Stimulated activated naive CD8-positive, alpha-beta T cell treated with anti-CD3 and anti-CD28 coated beads, Interleukin-15, Interleukin-2, amounts not matched to agents 100 ng/mL and 50 ng/mL, for 24 hours (primary cell): Measurements from ENCODE around the gene MAP3K2.
A peak's percentile ranks its signal among the peaks of the same experiment; 100 is the strongest.

Experiments
- H3K27ac Mint-ChIP-seq: one replicate; pipeline ENCODE4 v1.8.0; 2021; ENCODE audit warnings: mild to moderate bottlenecking, mixed read lengths
- H3K27me3 Mint-ChIP-seq: one replicate; pipeline ENCODE4 v1.8.0; 2021; ENCODE audit warnings: mixed read lengths
- H3K36me3 Mint-ChIP-seq: one replicate; pipeline ENCODE4 v1.8.0; 2021; ENCODE audit warnings: low read depth, mixed read lengths
- H3K4me1 Mint-ChIP-seq: one replicate; pipeline ENCODE4 v1.8.0; 2021; ENCODE audit warnings: low read depth, mixed read lengths
- H3K4me3 Mint-ChIP-seq: one replicate; pipeline ENCODE4 v1.8.0; 2021; ENCODE audit warnings: mild to moderate bottlenecking, mixed read lengths
- H3K9me3 Mint-ChIP-seq: one replicate; pipeline ENCODE4 v1.8.0; 2021; ENCODE audit warnings: mixed read lengths

Gene MAP3K2

GRCh38 chr2:127386764-127387654 lies 766 bp downstream of the MAP3K2 start:
- H3K27me3 Mint-ChIP-seq: no peaks in the 10 kb centered on the region
- H3K4me1 Mint-ChIP-seq: peaks cover 80% of the 10 kb centered on the region
- H3K27ac Mint-ChIP-seq: peak overlapping the region; percentile 85
- H3K4me3 Mint-ChIP-seq: peak overlapping the region; percentile 91
- no peaks in the 10 kb centered on the region for H3K9me3 Mint-ChIP-seq
- H3K36me3 Mint-ChIP-seq: peaks cover 18% of the 10 kb centered on the region

GRCh38 chr2:127386246-127386645 lies 1.5 kb downstream of the MAP3K2 start:
- Mint-ChIP-seq H3K4me3 (peak overlapping the region; percentile 91), H3K27me3 (no peaks in the 10 kb centered on the region), H3K36me3 (peaks cover 18% of the 10 kb centered on the region), H3K9me3 (no peaks in the 10 kb centered on the region), H3K27ac (peak overlapping the region; percentile 85), H3K4me1 (peaks cover 82% of the 10 kb centered on the region)

- H3K9me3 Mint-ChIP-seq: no peaks in the 10 kb centered on the region
- no peak overlapping the region for H3K4me3 Mint-ChIP-seq
- H3K27ac Mint-ChIP-seq: peak overlapping the region; percentile 15
- H3K27me3 Mint-ChIP-seq: no peaks in the 10 kb centered on the region
- peaks cover 86% of the 10 kb centered on the region for H3K4me1 Mint-ChIP-seq
- peaks cover 18% of the 10 kb centered on the region for H3K36me3 Mint-ChIP-seq
Observed at GRCh38 chr2:127384529-127384928, 3.2 kb downstream of the MAP3K2 start.

GRCh38 chr2:127382831-127383230 lies 4.9 kb downstream of the MAP3K2 start:
- H3K4me1 Mint-ChIP-seq: peaks cover 86% of the 10 kb centered on the region
- H3K4me3 Mint-ChIP-seq: no peak overlapping the region
- no peaks in the 10 kb centered on the region for H3K9me3 Mint-ChIP-seq
- H3K27me3 Mint-ChIP-seq: no peaks in the 10 kb centered on the region
- H3K36me3 Mint-ChIP-seq: peaks cover 21% of the 10 kb centered on the region
- H3K27ac Mint-ChIP-seq: no peak overlapping the region

GRCh38 chr2:127381762-127382161 lies 6.0 kb downstream of the MAP3K2 start:
- Mint-ChIP-seq H3K9me3 (no peaks in the 10 kb centered on the region), H3K4me1 (peaks cover 87% of the 10 kb centered on the region), H3K27ac (no peak overlapping the region), H3K4me3 (no peak overlapping the region), H3K36me3 (peaks cover 24% of the 10 kb centered on the region), H3K27me3 (no peaks in the 10 kb centered on the region)

- H3K9me3 Mint-ChIP-seq: peaks cover 5% of the 10 kb centered on the region
- H3K36me3 Mint-ChIP-seq: peaks cover 31% of the 10 kb centered on the region
- peaks cover 72% of the 10 kb centered on the region for H3K4me1 Mint-ChIP-seq
- H3K27ac Mint-ChIP-seq: no peak overlapping the region
- no peaks in the 10 kb centered on the region for H3K27me3 Mint-ChIP-seq
- no peak overlapping the region for H3K4me3 Mint-ChIP-seq
Observed at GRCh38 chr2:127379712-127380355, 7.9 kb downstream of the MAP3K2 start.

- H3K4me3 Mint-ChIP-seq: no peak overlapping the region
- no peaks in the 10 kb centered on the region for H3K27me3 Mint-ChIP-seq
- peaks cover 31% of the 10 kb centered on the region for H3K36me3 Mint-ChIP-seq
- H3K9me3 Mint-ChIP-seq: peaks cover 15% of the 10 kb centered on the region
- no peak overlapping the region for H3K27ac Mint-ChIP-seq
- H3K4me1 Mint-ChIP-seq: peaks cover 71% of the 10 kb centered on the region
Observed at GRCh38 chr2:127378720-127379119, 9.1 kb downstream of the MAP3K2 start.

GRCh38 chr2:127377262-127377661 lies 10.5 kb downstream of the MAP3K2 start:
- Mint-ChIP-seq H3K9me3 (peaks cover 19% of the 10 kb centered on the region), H3K27me3 (no peaks in the 10 kb centered on the region), H3K4me3 (no peak overlapping the region), H3K36me3 (peaks cover 35% of the 10 kb centered on the region), H3K27ac (no peak overlapping the region), H3K4me1 (peaks cover 58% of the 10 kb centered on the region)

GRCh38 chr2:127376257-127376656 lies 11.5 kb downstream of the MAP3K2 start:
- Mint-ChIP-seq H3K36me3 (peaks cover 40% of the 10 kb centered on the region), H3K27ac (no peak overlapping the region), H3K4me3 (no peak overlapping the region), H3K27me3 (no peaks in the 10 kb centered on the region), H3K9me3 (peaks cover 25% of the 10 kb centered on the region), H3K4me1 (peaks cover 49% of the 10 kb centered on the region)

GRCh38 chr2:127373362-127374083 lies 14.3 kb downstream of the MAP3K2 start:
- peaks cover 27% of the 10 kb centered on the region for H3K4me1 Mint-ChIP-seq
- H3K9me3 Mint-ChIP-seq: peaks cover 35% of the 10 kb centered on the region
- H3K4me3 Mint-ChIP-seq: no peak overlapping the region
- H3K27me3 Mint-ChIP-seq: no peaks in the 10 kb centered on the region
- H3K27ac Mint-ChIP-seq: no peak overlapping the region
- H3K36me3 Mint-ChIP-seq: peaks cover 45% of the 10 kb centered on the region

- Mint-ChIP-seq H3K4me3 (no peak overlapping the region), H3K36me3 (peaks cover 36% of the 10 kb centered on the region), H3K27ac (no peak overlapping the region), H3K9me3 (peaks cover 35% of the 10 kb centered on the region), H3K4me1 (peaks cover 31% of the 10 kb centered on the region), H3K27me3 (no peaks in the 10 kb centered on the region)
Observed at GRCh38 chr2:127371037-127371436, 16.7 kb downstream of the MAP3K2 start.

GRCh38 chr2:127370010-127370409 lies 17.8 kb downstream of the MAP3K2 start:
- Mint-ChIP-seq H3K27ac (no peak overlapping the region), H3K27me3 (no peaks in the 10 kb centered on the region), H3K4me1 (peaks cover 37% of the 10 kb centered on the region), H3K4me3 (no peak overlapping the region), H3K9me3 (peaks cover 29% of the 10 kb centered on the region), H3K36me3 (peaks cover 30% of the 10 kb centered on the region)

- Mint-ChIP-seq H3K4me3 (no peak overlapping the region), H3K27ac (no peak overlapping the region), H3K36me3 (peaks cover 6% of the 10 kb centered on the region), H3K27me3 (no peaks in the 10 kb centered on the region), H3K4me1 (peaks cover 60% of the 10 kb centered on the region), H3K9me3 (peaks cover 7% of the 10 kb centered on the region)
Observed at GRCh38 chr2:127365211-127365643, 22.5 kb downstream of the MAP3K2 start.

GRCh38 chr2:127362971-127363370 lies 24.8 kb downstream of the MAP3K2 start:
- no peaks in the 10 kb centered on the region for H3K9me3 Mint-ChIP-seq
- no peaks in the 10 kb centered on the region for H3K36me3 Mint-ChIP-seq
- peaks cover 71% of the 10 kb centered on the region for H3K4me1 Mint-ChIP-seq
- no peak overlapping the region for H3K4me3 Mint-ChIP-seq
- H3K27ac Mint-ChIP-seq: no peak overlapping the region
- H3K27me3 Mint-ChIP-seq: no peaks in the 10 kb centered on the region
